ENCODE measurements around the gene CYP1B1.

DNA sequence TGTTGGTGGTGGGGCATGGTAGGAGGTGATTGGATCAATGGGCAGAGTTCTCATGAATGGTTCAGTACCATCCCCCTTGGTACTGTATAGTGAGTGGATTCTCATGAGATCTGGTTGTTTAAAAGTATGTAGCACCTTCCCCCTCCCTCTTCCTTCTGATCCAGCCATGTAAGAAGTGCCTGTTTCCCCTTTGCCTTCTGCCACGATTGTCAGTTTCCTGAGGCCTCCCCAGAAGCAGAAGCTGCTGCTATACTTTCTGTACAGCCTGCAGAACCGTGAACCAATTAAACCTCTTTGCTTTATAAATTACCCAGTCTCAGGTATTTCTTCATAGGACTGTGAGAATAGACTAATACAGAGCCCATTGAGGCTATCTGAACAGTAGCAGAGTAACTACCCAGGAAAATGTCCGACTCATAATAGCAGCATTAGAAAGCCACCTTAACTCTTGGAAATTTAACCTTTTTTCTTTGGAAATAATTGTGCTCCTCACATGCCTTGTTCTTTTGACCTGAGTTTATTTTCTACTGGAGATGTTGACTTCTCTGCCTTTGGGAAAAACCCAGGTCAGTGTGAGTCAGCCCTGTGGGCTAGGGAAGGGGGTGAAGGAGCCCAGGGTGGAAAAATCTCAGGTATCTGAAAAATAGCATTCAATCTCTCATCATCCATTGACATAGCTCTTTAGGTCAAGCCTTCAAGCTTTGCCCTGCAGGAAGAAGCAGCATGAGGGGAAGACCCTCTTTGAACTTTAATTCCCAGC lies 18.1 kb downstream of the CYP1B1 start:
- TF ChIP-seq, protein P1, sequence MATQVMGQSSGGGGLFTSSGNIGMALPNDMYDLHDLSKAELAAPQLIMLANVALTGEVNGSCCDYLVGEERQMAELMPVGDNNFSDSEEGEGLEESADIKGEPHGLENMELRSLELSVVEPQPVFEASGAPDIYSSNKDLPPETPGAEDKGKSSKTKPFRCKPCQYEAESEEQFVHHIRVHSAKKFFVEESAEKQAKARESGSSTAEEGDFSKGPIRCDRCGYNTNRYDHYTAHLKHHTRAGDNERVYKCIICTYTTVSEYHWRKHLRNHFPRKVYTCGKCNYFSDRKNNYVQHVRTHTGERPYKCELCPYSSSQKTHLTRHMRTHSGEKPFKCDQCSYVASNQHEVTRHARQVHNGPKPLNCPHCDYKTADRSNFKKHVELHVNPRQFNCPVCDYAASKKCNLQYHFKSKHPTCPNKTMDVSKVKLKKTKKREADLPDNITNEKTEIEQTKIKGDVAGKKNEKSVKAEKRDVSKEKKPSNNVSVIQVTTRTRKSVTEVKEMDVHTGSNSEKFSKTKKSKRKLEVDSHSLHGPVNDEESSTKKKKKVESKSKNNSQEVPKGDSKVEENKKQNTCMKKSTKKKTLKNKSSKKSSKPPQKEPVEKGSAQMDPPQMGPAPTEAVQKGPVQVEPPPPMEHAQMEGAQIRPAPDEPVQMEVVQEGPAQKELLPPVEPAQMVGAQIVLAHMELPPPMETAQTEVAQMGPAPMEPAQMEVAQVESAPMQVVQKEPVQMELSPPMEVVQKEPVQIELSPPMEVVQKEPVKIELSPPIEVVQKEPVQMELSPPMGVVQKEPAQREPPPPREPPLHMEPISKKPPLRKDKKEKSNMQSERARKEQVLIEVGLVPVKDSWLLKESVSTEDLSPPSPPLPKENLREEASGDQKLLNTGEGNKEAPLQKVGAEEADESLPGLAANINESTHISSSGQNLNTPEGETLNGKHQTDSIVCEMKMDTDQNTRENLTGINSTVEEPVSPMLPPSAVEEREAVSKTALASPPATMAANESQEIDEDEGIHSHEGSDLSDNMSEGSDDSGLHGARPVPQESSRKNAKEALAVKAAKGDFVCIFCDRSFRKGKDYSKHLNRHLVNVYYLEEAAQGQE (IDR thresholded peaks at IDR 0.05; ENCODE audit: insufficient read depth in 1 of 2, low read depth in 2 of 2, low read length in 2 of 2) = no peak
- no peak for TF ChIP-seq POLR2AphosphoS5 (IDR thresholded peaks at IDR 0.05; ENCODE audit: low read depth, low read length)
